H1 (cell line): Measurements from ENCODE around the gene GNG14. TPM values are rescaled to one million over a fixed set of nuclear protein-coding genes. Genes with fewer than 3 reads are reported as not detected.

ENCODE experiments used
- CTCF ChIA-PET: fragments of 300-600 bp; sonication (Branson Sonifier 250); formaldehyde crosslinking; loops from one replicate; lab custom pipeline; 2021; ENCODE audit not compliant: partially characterized antibody; lab: Charles Lee
- POLR2A ChIA-PET: fragments of 300-600 bp; sonication (Branson Sonifier 250); formaldehyde crosslinking; loops from one replicate; lab custom pipeline; 2021; ENCODE audit warnings: inconsistent platforms; ENCODE audit not compliant: partially characterized antibody; lab: Charles Lee
- DNase-seq, 2 experiments: peaks; one replicate each; pipeline versions ENCODE4 v3.0.0 to v3.0.0-alpha.2; 2010 to 2022; ENCODE audit warnings: low spot score in 2 of 2, low read depth in 1 of 2, mixed read lengths in 1 of 2
- FAIRE-seq: peaks from 2 replicates; lab custom pipeline; 2011; peaks lifted over from hg19 to GRCh38; lab: Jason Lieb, UNC
- H2AFZ ChIP-seq: 2 replicates; pipeline ENCODE4 v1.8.1; 2012; ENCODE audit warnings: low read length, inconsistent platforms
- H2AK5ac ChIP-seq: 2 replicates; pipeline ENCODE4 v1.6.1; 2013; ENCODE audit warnings: low read depth, low read length
- H2BK120ac ChIP-seq: replicated peaks from 2 replicates; pipeline ENCODE3; 2013; ENCODE audit warnings: low read depth, low read length, inconsistent platforms
- H2BK12ac ChIP-seq: 2 replicates; pipeline ENCODE4 v1.6.1; 2013; ENCODE audit warnings: low read depth, low read length
- H2BK15ac ChIP-seq: 2 replicates; pipeline ENCODE4 v1.6.1; 2013; ENCODE audit warnings: low read length
- H2BK20ac ChIP-seq: 2 replicates; pipeline ENCODE4 v1.6.1; 2013; ENCODE audit warnings: low read length
- H2BK5ac ChIP-seq: 2 replicates; pipeline ENCODE4 v1.6.1; 2013; ENCODE audit warnings: low read depth, low read length
- H3K14ac ChIP-seq: 2 replicates; pipeline ENCODE4 v1.6.1; 2013; ENCODE audit warnings: inconsistent platforms; ENCODE audit not compliant: insufficient read length
- H3K18ac ChIP-seq: 2 replicates; pipeline ENCODE4 v1.6.1; 2013; ENCODE audit warnings: low read length; ENCODE audit errors: extremely low read depth
- H3K23ac ChIP-seq: 2 replicates; pipeline ENCODE4 v1.6.1; 2013; ENCODE audit warnings: inconsistent platforms; ENCODE audit not compliant: insufficient read length
- H3K23me2 ChIP-seq: 2 replicates; pipeline ENCODE4 v1.6.1; 2013; ENCODE audit warnings: low read depth, low read length
- H3K27ac ChIP-seq: 2 replicates; pipeline ENCODE4 v1.6.1; 2011; ENCODE audit warnings: low read depth, low read length, inconsistent platforms
- H3K27me3 ChIP-seq, 4 experiments: replicated peaks in 1 of 4; 1 replicate in 1 of 4; 2 replicates in 3 of 4; pipeline versions ENCODE4 v1.6.1 to v1.8.1; 2011 to 2013; ENCODE audit warnings: low read length in 3 of 4, mild to moderate bottlenecking in 3 of 4, inconsistent platforms in 2 of 4, mixed read lengths in 2 of 4, moderate library complexity in 1 of 4; ENCODE audit not compliant: control insufficient read depth in 3 of 4, insufficient read depth in 3 of 4; ENCODE audit errors: extremely low read depth in 1 of 4
- H3K36me3 ChIP-seq, 4 experiments: 2 replicates each; pipeline versions ENCODE4 v1.6.1 to v1.8.1; 2011 to 2013; ENCODE audit warnings: mild to moderate bottlenecking in 4 of 4, low read length in 3 of 4, moderate library complexity in 2 of 4, control low read depth in 1 of 4, inconsistent platforms in 1 of 4; ENCODE audit not compliant: insufficient read depth in 4 of 4, control insufficient read depth in 2 of 4
- H3K4ac ChIP-seq: replicated peaks from 2 replicates; pipeline ENCODE3; 2013; ENCODE audit warnings: low read length, low read depth, mixed read lengths, inconsistent platforms; ENCODE audit not compliant: insufficient read length
- H3K4me1 ChIP-seq, 4 experiments: replicated peaks in 1 of 4; 1 replicate in 1 of 4; 2 replicates in 3 of 4; pipeline versions ENCODE4 v1.6.1 to v1.8.1; 2011 to 2013; ENCODE audit warnings: low read length in 3 of 4, inconsistent platforms in 2 of 4, mixed read lengths in 1 of 4; ENCODE audit not compliant: insufficient read depth in 4 of 4, control insufficient read depth in 3 of 4
- H3K4me2 ChIP-seq, 2 experiments: 2 replicates each; pipeline versions ENCODE4 v1.6.1 to v1.8.1; 2011 to 2013; ENCODE audit warnings: low read depth in 2 of 2, low read length in 2 of 2, control low read depth in 1 of 2, inconsistent platforms in 1 of 2, mild to moderate bottlenecking in 1 of 2; ENCODE audit not compliant: insufficient read depth in 1 of 2
- H3K4me3 ChIP-seq, 4 experiments: fragments of 200-600, 300-600 bp in 1 of 4; sonication (generic), shearing (Covaris generic), sonication (Bioruptor Twin) in 1 of 4; 2 replicates each; pipeline versions ENCODE4 v1.5.1 to v1.8.1; 2011 to 2016; ENCODE audit warnings: low read length in 4 of 4, low read depth in 3 of 4, control low read depth in 2 of 4, inconsistent platforms in 2 of 4, mild to moderate bottlenecking in 2 of 4, mixed read lengths in 1 of 4, moderate library complexity in 1 of 4; ENCODE audit not compliant: insufficient read depth in 2 of 4; ENCODE audit errors: extremely low read depth in 1 of 4
- H3K56ac ChIP-seq: replicated peaks from 2 replicates; pipeline ENCODE3; 2013; ENCODE audit warnings: low read depth, mild to moderate bottlenecking, mixed read lengths, low read length, inconsistent platforms; ENCODE audit not compliant: insufficient read length
- H3K79me1 ChIP-seq: 2 replicates; pipeline ENCODE4 v1.6.1; 2013; ENCODE audit warnings: low read depth, low read length, control low read depth
- H3K79me2 ChIP-seq, 2 experiments: 2 replicates each; pipeline versions ENCODE4 v1.6.1 to v1.8.1; 2012 to 2013; ENCODE audit warnings: low read length in 2 of 2, mild to moderate bottlenecking in 2 of 2, inconsistent platforms in 1 of 2; ENCODE audit not compliant: insufficient read depth in 2 of 2, control insufficient read depth in 1 of 2
- H3K9ac ChIP-seq, 4 experiments: replicated peaks in 1 of 4; 1 replicate in 1 of 4; 2 replicates in 3 of 4; pipeline versions ENCODE4 v1.6.1 to v1.8.1; 2011 to 2013; ENCODE audit warnings: low read depth in 3 of 4, low read length in 3 of 4, control low read depth in 2 of 4, mild to moderate bottlenecking in 2 of 4, moderate library complexity in 2 of 4, inconsistent platforms in 1 of 4; ENCODE audit errors: extremely low read depth in 1 of 4
- H3K9me3 ChIP-seq, 2 experiments: 2 replicates each; pipeline versions ENCODE4 v1.6.1 to v1.8.1; 2012 to 2013; ENCODE audit warnings: mild to moderate bottlenecking in 2 of 2, moderate library complexity in 2 of 2, control low read depth in 1 of 2, inconsistent platforms in 1 of 2, low read depth in 1 of 2, low read length in 1 of 2, mixed read lengths in 1 of 2; ENCODE audit not compliant: insufficient read depth in 2 of 2
- H4K20me1 ChIP-seq, 2 experiments: replicated peaks in 1 of 2; 2 replicates each; pipeline versions ENCODE3 to v1.8.1; 2011 to 2013; ENCODE audit warnings: inconsistent platforms in 2 of 2, low read length in 2 of 2, mild to moderate bottlenecking in 1 of 2; ENCODE audit not compliant: insufficient read depth in 2 of 2, control insufficient read depth in 1 of 2
- H4K5ac ChIP-seq: 2 replicates; pipeline ENCODE4 v1.6.1; 2013; ENCODE audit warnings: low read length, low read depth, mixed read lengths, inconsistent platforms; ENCODE audit not compliant: insufficient read length
- H4K8ac ChIP-seq: 2 replicates; pipeline ENCODE4 v1.8.0; 2013; ENCODE audit warnings: mild to moderate bottlenecking, moderate library complexity, low read length, inconsistent platforms; ENCODE audit not compliant: insufficient read depth; ENCODE audit errors: extremely low read depth
- H4K91ac ChIP-seq: replicated peaks from 2 replicates; pipeline ENCODE3; 2013; ENCODE audit warnings: low read length, mixed read lengths, inconsistent platforms; ENCODE audit not compliant: insufficient read length
- BACH1 ChIP-seq: IDR thresholded peaks from 2 replicates; pipeline ENCODE4 v1.6.1; 2012; ENCODE audit warnings: low read length, improper control_type of control experiment
- BRCA1 ChIP-seq: IDR thresholded peaks from 2 replicates; pipeline ENCODE4 v1.6.1; 2012; ENCODE audit warnings: low read depth, low read length, improper control_type of control experiment
- CBX5 ChIP-seq: fragments of 300-800, 300-1000 bp; sonication (generic); IDR thresholded peaks from 2 replicates; pipeline ENCODE4 v1.7.1; 2016; ENCODE audit warnings: antibody characterized with exemption, low read length, low read depth
- E2F6 ChIP-seq: IDR thresholded peaks from 2 replicates; pipeline ENCODE4 v1.6.1; 2012; ENCODE audit warnings: inconsistent platforms
- FOSL1 ChIP-seq: IDR thresholded peaks from 2 replicates; pipeline ENCODE4 v1.6.1; 2011; ENCODE audit warnings: mild to moderate bottlenecking, low read depth, low read length, moderate library complexity; ENCODE audit not compliant: insufficient read depth
- HDAC2 ChIP-seq, 2 experiments: fragments of 300-600 bp in 1 of 2; sonication (generic) in 1 of 2; IDR thresholded peaks; 2 replicates each; pipeline ENCODE4 v1.6.1; 2011 to 2012; ENCODE audit warnings: low read depth in 2 of 2, low read length in 2 of 2, mild to moderate bottlenecking in 2 of 2, moderate library complexity in 2 of 2, borderline replicate concordance in 1 of 2, inconsistent platforms in 1 of 2
- JUN ChIP-seq: IDR thresholded peaks from 2 replicates; pipeline ENCODE4 v1.6.1; 2011; ENCODE audit warnings: low read depth, mild to moderate bottlenecking, improper control_type of control experiment, low read length
- KDM1A ChIP-seq: fragments of 200-600, 300-600 bp; sonication (generic); IDR thresholded peaks from 2 replicates; pipeline ENCODE4 v1.7.1; 2016; ENCODE audit warnings: mild to moderate bottlenecking, low read length, borderline replicate concordance
- KDM4A ChIP-seq: IDR thresholded peaks from one replicate; pipeline ENCODE4 v1.7.1; 2012; ENCODE audit warnings: low read depth, mild to moderate bottlenecking, moderate library complexity, low read length, inconsistent platforms; ENCODE audit not compliant: severe bottlenecking
- SIN3A ChIP-seq, 2 experiments: IDR thresholded peaks in 1 of 2; conservative IDR thresholded peaks in 1 of 2; 2 replicates each; pipeline ENCODE4 v1.6.1; 2011 to 2012; ENCODE audit warnings: low read length in 2 of 2, improper control_type of control experiment in 1 of 2, low read depth in 1 of 2, mild to moderate bottlenecking in 1 of 2
- USF2 ChIP-seq: IDR thresholded peaks from 2 replicates; pipeline ENCODE4 v1.6.1; 2011; ENCODE audit warnings: low read length, improper control_type of control experiment
- YY1 ChIP-seq: IDR thresholded peaks from 2 replicates; pipeline ENCODE4 v1.6.1; 2011; ENCODE audit warnings: low read depth, mild to moderate bottlenecking, low read length
- WGBS, 2 experiments: shearing (Covaris generic) in 1 of 2; methylation state at CpG; one replicate each; pipeline versions ENCODE4 v1.1.6 to v1.1.7; 2013 to 2015; ENCODE audit warnings: low lambda C conversion rate in 2 of 2, mixed read lengths in 2 of 2, inconsistent platforms in 1 of 2, low coverage in 1 of 2, missing lambda C conversion rate in 1 of 2; ENCODE audit not compliant: insufficient replicate concordance in 2 of 2, insufficient coverage in 1 of 2, insufficient read length in 1 of 2; ENCODE audit errors: extremely low coverage in 1 of 2, missing lambda C conversion rate in 1 of 2; 5-methylcytosine and 5-hydroxymethylcytosine counted together
- polyA plus RNA-seq, 7 experiments: library from polyadenylated mRNA; depleted of rRNA in 3 of 7; stranded (reverse) in 5 of 7; unstranded in 2 of 7; fragments of >200 nt in 5 of 7; fragments of 200-250 nt in 2 of 7; gene quantifications; 1 replicate in 5 of 7; 2 replicates in 1 of 7; 4 replicates in 1 of 7; pipeline versions ENCODE4 v1.2.1 to v1.2.3, GENCODE V29; 2011 to 2013; ENCODE audit warnings: missing spikeins in 2 of 7, mixed read lengths in 2 of 7
- total RNA-seq: library from RNA; stranded (reverse); fragmentation: NEBNext Ultra II Directional; extraction: Animal tissue kit (Norgen Biotek cat#: 25700); gene quantifications from 2 replicates; pipeline ENCODE4 v1.2.1, GENCODE V29; 2021

The GNG14 gene
- total and polyA plus RNA-seq, 2 of the 8 experiments (the other 6 are each of a cell fraction or from before 2014, with no cell fraction given): not detected

GRCh38 chr19:12646551-12646950 lies 41.2 kb upstream of the GNG14 start:
- Histone ChIP-seq H3K23ac (no peak overlapping the region), H3K14ac (no peak overlapping the region), H2BK15ac (no peak overlapping the region), H3K79me2 (no peaks in the 10 kb centered on the region), H4K20me1 (no peaks in the 10 kb centered on the region), H2BK12ac (no peak overlapping the region), H2AFZ (no peak overlapping the region), H3K79me1 (no peaks in the 10 kb centered on the region), H3K23me2 (no peaks in the 10 kb centered on the region), H2BK20ac (no peak overlapping the region), H3K4me2 (no peak overlapping the region), H3K56ac (no peak overlapping the region), H2BK5ac (no peak overlapping the region), H3K9ac (no peak overlapping the region), H4K8ac (no peak overlapping the region), H3K27ac (no peak overlapping the region), H4K5ac (no peak overlapping the region), H3K4me3 (no peak overlapping the region), H3K27me3 (no peaks in the 10 kb centered on the region), H2AK5ac (no peak overlapping the region), H3K4ac (no peak overlapping the region), H3K4me1 (no peaks in the 10 kb centered on the region), H3K18ac (no peak overlapping the region), H4K91ac (no peak overlapping the region), H2BK120ac (no peak overlapping the region), H3K36me3 (peaks cover 0 to 3% (median 0%) of the 10 kb centered on the region in 4 experiments; a peak in 1 of 8 replicates), H3K9me3 (peaks cover 0 to 4% of the 10 kb centered on the region in 2 experiments; a peak in 1 of 4 replicates)
- CTCF ChIA-PET: interaction anchor here (1.2 to 1.3 kb wide), 2 partner anchors 10 to 13 kb away, joined by 5 to 6 read pairs; no protein-coding TSS in a partner anchor
- FAIRE-seq (no peak), DNase-seq (no peak)
- 89% methylated on average over 10 of the region's 10 CpGs; no CpG with 5 or more reads in 1 of the 2 experiments for WGBS, 2 experiments
- POLR2A ChIA-PET: interaction anchor here (1.3 kb wide), 1 partner anchor 36 kb away, joined by 8 read pairs; the partner anchor contains the start of genes ZNF490 and ZNF791
- TF ChIP-seq CBX5: no peak
- no peak for TF ChIP-seq KDM4A
- TF ChIP-seq USF2: no peak
- no peak for TF ChIP-seq FOSL1
- no peak for TF ChIP-seq HDAC2 (IDR thresholded peaks at IDR 0.05; ENCODE audit: borderline replicate concordance in 1 of 2, low read depth in 2 of 2, low read length in 2 of 2)
- no peak for TF ChIP-seq SIN3A (conservative IDR thresholded peaks at IDR 0.05 in 1 of 2, IDR thresholded peaks at IDR 0.05 in 1 of 2; ENCODE audit: low read depth in 1 of 2, low read length in 2 of 2)
- TF ChIP-seq BACH1: no peak
- TF ChIP-seq KDM1A: no peak
- no peak for TF ChIP-seq YY1
- no peak for TF ChIP-seq JUN
- no peak for TF ChIP-seq E2F6
- no peak for TF ChIP-seq BRCA1
